Upper lobe of left lung (tissue), 4 donors: ENCODE measurements around the gene DUSP11.

Experiments used
- CTCF ChIP-seq, 6 experiments: fragments of 450-650 bp in 4 of 6; fragments of 200-600 bp in 2 of 6; sonication (generic) in 2 of 6; IDR thresholded peaks; one replicate each; pipeline ENCODE4 v1.5.1; 2016 to 2019; ENCODE audit warnings: antibody characterized with exemption in 6 of 6
- EP300 ChIP-seq, 4 donors: sonication (generic); formaldehyde crosslinking; IDR thresholded peaks; one replicate each; pipeline ENCODE4 v1.5.1; 2017; ENCODE audit warnings: antibody characterized with exemption in 4 of 4, control low read depth in 2 of 4
- POLR2A ChIP-seq, 4 donors: fragments of 450-650 bp; IDR thresholded peaks; one replicate each; pipeline ENCODE4 v1.5.1; 2016 to 2017; ENCODE audit warnings: antibody characterized with exemption in 4 of 4, mild to moderate bottlenecking in 2 of 4
- POLR2AphosphoS5 ChIP-seq, 2 donors: sonication (generic); formaldehyde crosslinking; IDR thresholded peaks; one replicate each; pipeline ENCODE4 v1.5.1; 2017; ENCODE audit warnings: antibody characterized with exemption in 2 of 2

GRCh38 chr2:73740767-73741166, 39.1 kb downstream of the DUSP11 start:
- no peak for TF ChIP-seq CTCF (IDR thresholded peaks at IDR 0.05)
- TF ChIP-seq EP300 (IDR thresholded peaks at IDR 0.05) = no peak
- TF ChIP-seq POLR2AphosphoS5 (IDR thresholded peaks at IDR 0.05) = no peak
- TF ChIP-seq POLR2A (IDR thresholded peaks at IDR 0.05) = no peak
